Spleen (tissue), 11 donors: ENCODE data around the gene CXorf66. TPM values are rescaled to one million over a fixed set of nuclear protein-coding genes. Genes with fewer than 3 reads are reported as not detected.
"Not testable (repeated sequence)": the region's sequence is repeated elsewhere in the genome, so short reads cannot be mapped to it uniquely, and the experiment has no call there.

ENCODE experiments used
- DNase-seq: peaks from one replicate; pipeline ENCODE4 v3.0.0-alpha.2; 2020
- H3K27ac ChIP-seq, 8 donors: fragments of 200-600 bp; sonication (generic) in 7 of 8; 1 replicate in 4 of 8; 2 replicates in 4 of 8; pipeline versions ENCODE4 v1.5.0 to v1.8.0; 2016 to 2021; ENCODE audit warnings: inconsistent platforms in 4 of 8, mild to moderate bottlenecking in 4 of 8, moderate library complexity in 1 of 8
- H3K27me3 ChIP-seq, 7 donors: fragments of 200-600 bp; sonication (generic) in 6 of 7; replicated peaks in 1 of 7; 1 replicate in 4 of 7; 2 replicates in 3 of 7; pipeline versions ENCODE4 v1.5.0 to v1.8.0; 2016 to 2021; ENCODE audit warnings: inconsistent platforms in 3 of 7, mild to moderate bottlenecking in 1 of 7
- H3K36me3 ChIP-seq, 6 donors: fragments of 200-600 bp; sonication (generic) in 5 of 6; 1 replicate in 4 of 6; 2 replicates in 2 of 6; pipeline versions ENCODE4 v1.5.0 to v1.8.0; 2016 to 2021; ENCODE audit warnings: inconsistent platforms in 2 of 6
- H3K4me1 ChIP-seq, 6 donors: fragments of 200-600 bp; sonication (generic) in 5 of 6; 1 replicate in 3 of 6; 2 replicates in 3 of 6; pipeline versions ENCODE4 v1.5.0 to v1.8.0; 2016 to 2021; ENCODE audit warnings: inconsistent platforms in 3 of 6
- H3K4me3 ChIP-seq, 8 donors: fragments of 200-600 bp; sonication (generic) in 7 of 8; 1 replicate in 4 of 8; 2 replicates in 4 of 8; pipeline versions ENCODE4 v1.5.0 to v1.8.0; 2016 to 2021; ENCODE audit warnings: inconsistent platforms in 4 of 8, mild to moderate bottlenecking in 4 of 8, moderate library complexity in 2 of 8
- H3K9me3 ChIP-seq, 8 donors: fragments of 200-600 bp; sonication (generic) in 7 of 8; 1 replicate in 4 of 8; 2 replicates in 4 of 8; pipeline versions ENCODE4 v1.5.0 to v1.8.0; 2016 to 2021; ENCODE audit warnings: inconsistent platforms in 4 of 8
- CTCF ChIP-seq, 11 experiments: fragments of 200-600 bp in 7 of 11; fragments of 450-650 bp in 4 of 11; sonication (generic) in 4 of 11; IDR thresholded peaks in 8 of 11; conservative IDR thresholded peaks in 3 of 11; 1 replicate in 7 of 11; 2 replicates in 4 of 11; pipeline versions ENCODE4 v1.4.0 to v1.8.0; 2016 to 2021; ENCODE audit warnings: antibody characterized with exemption in 11 of 11, inconsistent platforms in 4 of 11, mild to moderate bottlenecking in 1 of 11
- POLR2A ChIP-seq, 3 donors: fragments of 450-650 bp; IDR thresholded peaks; one replicate each; pipeline ENCODE4 v1.5.1; 2017; ENCODE audit warnings: antibody characterized with exemption in 3 of 3, mild to moderate bottlenecking in 1 of 3
- POLR2AphosphoS5 ChIP-seq, 3 donors: sonication (generic); formaldehyde crosslinking; IDR thresholded peaks; one replicate each; pipeline ENCODE4 v1.5.1; 2017; ENCODE audit warnings: antibody characterized with exemption in 3 of 3
- WGBS, 5 donors: extraction: QIAGEN DNeasy Blood & Tissue Kit in 3 of 5; methylation state at CpG; one replicate each; pipeline versions ENCODE4 v1.1.5 to v1.1.7; 2013 to 2018; 5-methylcytosine and 5-hydroxymethylcytosine counted together
- intact Hi-C: fragments of 100-400 bp; cut with DNase I; formaldehyde crosslinking; loops from one replicate; pipeline ENCODE4 v1.15.0; 2023; ENCODE audit warnings: low total_unique reads
- polyA plus RNA-seq, 3 donors: library from polyadenylated mRNA; stranded (reverse); fragments of 200-250 nt; gene quantifications; one replicate each; pipeline ENCODE4 v1.2.1, GENCODE V29; 2013
- total RNA-seq, 7 donors: library from RNA; depleted of rRNA in 3 of 7; stranded (reverse); fragments of >200 nt in 3 of 7; fragmentation: NEBNext Ultra II Directional in 4 of 7; extraction: Animal tissue kit (Norgen Biotek cat#: 25700) in 4 of 7; gene quantifications; one replicate each; pipeline versions ENCODE4 v1.1.0 to v1.2.1, GENCODE V29; 2016 to 2021
- donor health status: healthy with polysubstance abuse.
- donor health status: DM: no; HTN: no; CAD: no; lungs with moderate emphysema.
- donor health status: DM: no; HTN: no; CAD: no.
- donor health status: Bipolar disorder and iron deficiency.
- donor health status: healthy.
- donor health status: DM: no; HTN: no; CAD: no.
- donor health status: DM: yes; HTN: yes; CAD: no.

Gene CXorf66
- total and polyA plus RNA-seq, 10 donors, result not detected

- no peak for DNase-seq
- Histone ChIP-seq H3K9me3 (peaks cover 0 to under 1% (median 0%) of the 10 kb centered on the region in 8 donors), H3K4me1 (no peaks in the 10 kb centered on the region), H3K36me3 (no peaks in the 10 kb centered on the region), H3K4me3 (no peak overlapping the region), H3K27ac (no peak overlapping the region), H3K27me3 (peaks cover 0 to 16% (median 0%) of the 10 kb centered on the region in 7 donors)
- TF ChIP-seq POLR2A (IDR thresholded peaks at IDR 0.05) (no peak), POLR2AphosphoS5 (IDR thresholded peaks at IDR 0.05) (no peak), CTCF (IDR thresholded peaks at IDR 0.05 in 8 of 11, conservative IDR thresholded peaks at IDR 0.05 in 3 of 11) (no peak)
- 42 to 62% (median 51%) methylated on average over 4 to 10 of the region's 10 CpGs for WGBS, 5 donors
- intact Hi-C loops, result no loop called here
Observed at GRCh38 chrX:139971394-139971749, 6.1 kb upstream of the CXorf66 start.

DNA sequence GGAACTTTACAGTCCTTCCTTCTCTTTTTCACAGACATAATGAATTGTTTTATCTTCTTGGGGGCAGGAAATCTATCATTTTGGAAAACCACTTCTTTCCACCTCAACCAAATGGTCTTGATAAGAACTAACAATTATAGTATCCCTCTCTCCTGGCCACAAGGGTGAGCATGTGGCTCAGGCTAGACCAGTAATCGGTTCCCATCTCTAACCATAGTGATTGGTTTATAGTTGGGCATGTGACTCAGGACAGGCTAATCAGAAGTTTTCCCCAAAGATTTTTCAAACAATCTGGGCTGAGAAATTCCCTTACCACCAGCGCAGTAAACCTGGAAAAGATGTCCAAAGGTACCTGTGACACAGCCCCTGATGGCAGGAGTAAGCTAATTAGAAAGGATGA, 4.0 kb upstream of the CXorf66 start:
- intact Hi-C loops, result no loop called here
- Histone ChIP-seq H3K4me3 (no peak overlapping the region), H3K27ac (no peak overlapping the region), H3K4me1 (no peaks in the 10 kb centered on the region), H3K27me3 (peaks cover 0 to 16% (median 0%) of the 10 kb centered on the region in 7 donors), H3K36me3 (no peaks in the 10 kb centered on the region), H3K9me3 (peaks cover 0 to 5% (median 0%) of the 10 kb centered on the region in 8 donors)
- no peak for DNase-seq
- no peak for TF ChIP-seq CTCF (IDR thresholded peaks at IDR 0.05 in 8 of 11, conservative IDR thresholded peaks at IDR 0.05 in 3 of 11)
- no peak for TF ChIP-seq POLR2A (IDR thresholded peaks at IDR 0.05)
- TF ChIP-seq POLR2AphosphoS5 (IDR thresholded peaks at IDR 0.05), result no peak
- 73 to 90% (median 78%) methylated on average over 2 of the region's 2 CpGs for WGBS, 5 donors

- intact Hi-C loops, result no loop called here
- WGBS, 5 donors, result 65 to 89% (median 86%) methylated on average over 3 of the region's 3 CpGs
- peaks cover 0 to 12% (median 0%) of the 10 kb centered on the region in 8 donors for H3K9me3 ChIP-seq
- peaks cover 0 to 16% (median 0%) of the 10 kb centered on the region in 7 donors for H3K27me3 ChIP-seq
- no peak overlapping the region for H3K27ac ChIP-seq
- H3K4me1 ChIP-seq, result no peaks in the 10 kb centered on the region
- DNase-seq, result no peak
- H3K36me3 ChIP-seq, result no peaks in the 10 kb centered on the region
- no peak overlapping the region for H3K4me3 ChIP-seq
- TF ChIP-seq POLR2A (IDR thresholded peaks at IDR 0.05) (no peak), CTCF (IDR thresholded peaks at IDR 0.05 in 8 of 11, conservative IDR thresholded peaks at IDR 0.05 in 3 of 11) (no peak), POLR2AphosphoS5 (IDR thresholded peaks at IDR 0.05) (no peak)
Observed at GRCh38 chrX:139967750-139968149, 2.4 kb upstream of the CXorf66 start.

DNA sequence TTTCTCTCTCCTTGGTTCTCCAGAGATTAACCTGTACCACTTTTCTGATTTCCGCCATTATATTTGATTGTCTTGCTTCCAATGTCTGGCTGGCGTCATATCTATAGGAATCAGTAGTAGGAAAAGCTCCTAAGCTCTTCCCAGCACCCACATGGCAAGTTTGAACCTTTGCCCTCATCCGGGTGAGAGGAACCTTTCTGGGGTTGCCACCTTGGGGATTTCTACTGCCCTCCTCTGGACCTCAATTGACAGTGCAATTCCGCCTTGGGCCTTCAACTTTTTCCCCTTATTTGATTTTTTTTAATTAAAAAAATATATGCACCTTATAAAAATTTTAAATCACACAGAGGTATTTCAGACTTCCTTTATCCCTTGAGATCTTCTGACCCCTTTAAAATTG, 2.0 kb upstream of the CXorf66 start:
- intact Hi-C loops, result no loop called here
- Histone ChIP-seq H3K36me3 (no peaks in the 10 kb centered on the region), H3K9me3 (peaks cover 0 to 12% (median 0%) of the 10 kb centered on the region in 8 donors), H3K27ac (no peak overlapping the region), H3K4me3 (no peak overlapping the region), H3K4me1 (no peaks in the 10 kb centered on the region), H3K27me3 (peaks cover 0 to 16% (median 0%) of the 10 kb centered on the region in 7 donors)
- 50 to 82% (median 67%) methylated on average over 4 of the region's 4 CpGs for WGBS, 5 donors
- no peak for DNase-seq
- no peak for TF ChIP-seq CTCF (IDR thresholded peaks at IDR 0.05 in 8 of 11, conservative IDR thresholded peaks at IDR 0.05 in 3 of 11)

DNA sequence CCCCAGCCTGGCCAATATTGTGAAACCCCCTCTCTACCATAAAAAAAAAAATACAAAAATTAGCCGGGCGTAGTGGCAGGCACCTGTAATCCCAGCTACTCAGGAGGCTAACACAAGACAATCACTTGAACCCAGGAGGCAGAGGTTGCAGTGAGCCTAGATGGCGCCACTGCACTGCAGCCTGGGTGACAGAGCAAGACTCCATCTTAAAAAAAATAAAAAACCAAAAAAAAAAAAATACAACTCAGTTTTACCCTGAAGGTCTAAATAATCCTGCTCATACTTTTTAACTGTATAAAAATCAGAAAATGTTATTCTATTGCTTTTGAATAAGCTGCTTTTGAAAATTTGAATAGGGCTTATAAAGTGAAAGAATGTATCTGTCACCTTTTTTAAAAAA, 838 bp upstream of the CXorf66 start:
- H3K27ac ChIP-seq, intact Hi-C loops, H3K36me3 ChIP-seq, H3K27me3 ChIP-seq, DNase-seq, H3K4me1 ChIP-seq, H3K4me3 ChIP-seq: not testable (repeated sequence)
- peaks cover 0 to 12% (median 0%) of the 10 kb centered on the region in 8 donors for H3K9me3 ChIP-seq
- WGBS, 5 donors, result 56 to 82% (median 70%) methylated on average over 3 of the region's 3 CpGs

GRCh38 chrX:139961091-139961490, 4.2 kb downstream of the CXorf66 start:
- H3K36me3 ChIP-seq, DNase-seq, H3K4me3 ChIP-seq, H3K4me1 ChIP-seq, H3K27ac ChIP-seq, intact Hi-C loops: not testable (repeated sequence)
- WGBS, 5 donors, result 32 to 59% (median 58%) methylated on average over 2 of the region's 2 CpGs
- H3K9me3 ChIP-seq, result peaks cover 0 to 12% (median 0%) of the 10 kb centered on the region in 8 donors
- peaks cover 0 to 13% (median 0%) of the 10 kb centered on the region in 7 donors for H3K27me3 ChIP-seq
